Measurements from ENCODE around the gene SRRT.
"Not testable (repeated sequence)": the region's sequence is repeated elsewhere in the genome, so short reads cannot be mapped to it uniquely, and the experiment has no call there.

Gene SRRT

GRCh38 chr7:100854146-100854895 is 20.6 kb upstream of the SRRT start:
- POLR2A ChIA-PET (ENCODE audit: low non-redundant PET), result interaction anchor here (0.6 to 1.1 kb wide), 2 partner anchors 16 to 170 kb away, joined by 3 to 7 read pairs; no protein-coding TSS in a partner anchor
- CTCF ChIA-PET, result interaction anchor here (0.6 kb wide), 1 partner anchor 248 kb away, joined by 3 read pairs; no protein-coding TSS in a partner anchor
- peak overlapping the region; percentile 73 for H3K27ac ChIP-seq
- no peak for DNase-seq (ENCODE audit: low spot score)
- TF ChIP-seq CTCF (conservative IDR thresholded peaks at IDR 0.05; ENCODE audit: low read depth), result no peak

GRCh38 chr7:100854899-100855298 is 20.0 kb upstream of the SRRT start:
- CTCF ChIA-PET; DNase-seq (ENCODE audit: low spot score); POLR2A ChIA-PET (ENCODE audit: low non-redundant PET): not testable (repeated sequence)
- H3K27ac ChIP-seq, result peak overlapping the region; percentile 73

GRCh38 chr7:100855515-100855914 is 19.4 kb upstream of the SRRT start:
- POLR2A ChIA-PET (ENCODE audit: low non-redundant PET), result no interaction called here
- no peak for DNase-seq (ENCODE audit: low spot score)
- H3K27ac ChIP-seq, result peak overlapping the region; percentile 73
- CTCF ChIA-PET, result no interaction called here
- TF ChIP-seq CTCF (conservative IDR thresholded peaks at IDR 0.05; ENCODE audit: low read depth), result no peak

- no peak for TF ChIP-seq CTCF (conservative IDR thresholded peaks at IDR 0.05; ENCODE audit: low read depth)
- peak overlapping the region; percentile 29 for H3K27ac ChIP-seq
- ChIA-PET POLR2A (ENCODE audit: low non-redundant PET) (no interaction called here), CTCF (interaction anchor here (0.5 to 0.6 kb wide), 3 partner anchors 10 to 223 kb away, joined by 3 to 4 read pairs (median 3); partner anchors contain the start of gene TRIP6)
- no peak for DNase-seq (ENCODE audit: low spot score)
Observed at GRCh38 chr7:100856871-100857282, 18.0 kb upstream of the SRRT start.

GRCh38 chr7:100859856-100860255 is 15.0 kb upstream of the SRRT start:
- POLR2A ChIA-PET (ENCODE audit: low non-redundant PET), result no interaction called here
- DNase-seq (ENCODE audit: low spot score), result no peak
- CTCF ChIA-PET, result interaction anchor here (1.0 kb wide), 1 partner anchor 154 kb away, joined by 5 read pairs; no protein-coding TSS in a partner anchor

GRCh38 chr7:100860702-100861615 is 13.9 kb upstream of the SRRT start:
- H3K27ac ChIP-seq, result peak overlapping the region; percentile 13; the same call in 1 of the 2 replicates
- DNase-seq (ENCODE audit: low spot score), result no peak
- ChIA-PET CTCF (interaction anchor here (0.5 kb wide), 1 partner anchor 1133 kb away, joined by 3 read pairs; no protein-coding TSS in a partner anchor), POLR2A (ENCODE audit: low non-redundant PET) (interaction anchor here (0.6 kb wide), 1 partner anchor 273 kb away, joined by 3 read pairs; no protein-coding TSS in a partner anchor)
- no peak for TF ChIP-seq CTCF (conservative IDR thresholded peaks at IDR 0.05; ENCODE audit: low read depth)

More at GRCh38 chr7:100859856-100860255, 15.0 kb upstream of the SRRT start:
- peak overlapping the region; percentile 8; the same call in 1 of the 2 replicates for H3K27ac ChIP-seq
- TF ChIP-seq CTCF (conservative IDR thresholded peaks at IDR 0.05; ENCODE audit: low read depth), result no peak

Measured in RWPE1 (cell line).